ENCODE data around the gene PLLP. TPM values are rescaled to one million over a fixed set of nuclear protein-coding genes. Genes with fewer than 3 reads are reported as not detected.

Gene PLLP
- total RNA-seq, 2 experiments from 2014 or later = 0.22 TPM; not detected in 1

GRCh38 chr16:57240851-57241250, 43.6 kb downstream of the PLLP start:
- ChIA-PET CTCF (ENCODE audit: unreplicated experiment) (no interaction called here), POLR2A (interaction anchor here (0.6 to 1.3 kb wide), 4 partner anchors 55 to 82 kb away, joined by 3 to 5 read pairs (median 3); partner anchors contain the start of gene PSME3IP1)
- no peaks in the 10 kb centered on the region for H4K20me1 ChIP-seq (ENCODE audit: insufficient read depth, low read length)
- no peak overlapping the region for H3K4me3 ChIP-seq (ENCODE audit: low read depth, low read length, poor library complexity, severe bottlenecking)
- peaks cover 33% of the 10 kb centered on the region for H3K4me1 ChIP-seq (ENCODE audit: insufficient read depth, low read length, poor library complexity, severe bottlenecking)
- peak overlapping the region; percentile 27 for H3K27ac ChIP-seq (ENCODE audit: low read depth, low read length, poor library complexity, severe bottlenecking)
- no peaks in the 10 kb centered on the region; the same call in 1 of the 2 replicates for H3K9me3 ChIP-seq (ENCODE audit: low read length)
- intact Hi-C loops (cut with micrococcal nuclease; ENCODE audit: unreplicated experiment) = no loop called here
- peak; percentile 65 for DNase-seq (ENCODE audit: low spot score)
- H2AFZ ChIP-seq (ENCODE audit: low read length) = no peak overlapping the region
- H3K79me2 ChIP-seq (ENCODE audit: insufficient read depth, low read depth, low read length) = no peaks in the 10 kb centered on the region
- H3K4me2 ChIP-seq (ENCODE audit: low read length) = peak overlapping the region; percentile 44
- no TSS peak for BruUV-seq (replicated peaks)
- TF ChIP-seq EZH2phosphoT487 (IDR thresholded peaks at IDR 0.05; ENCODE audit: borderline replicate concordance, low read depth, low read length) = no peak
- TF ChIP-seq CTCF (conservative IDR thresholded peaks at IDR 0.05; ENCODE audit: low read length) = no peak
- H3K9me2 ChIP-seq (ENCODE audit: insufficient read depth, low read length) = no peaks in the 10 kb centered on the region
- peaks cover 39% of the 10 kb centered on the region for H3K36me3 ChIP-seq (ENCODE audit: insufficient read depth, low read length)

DNA sequence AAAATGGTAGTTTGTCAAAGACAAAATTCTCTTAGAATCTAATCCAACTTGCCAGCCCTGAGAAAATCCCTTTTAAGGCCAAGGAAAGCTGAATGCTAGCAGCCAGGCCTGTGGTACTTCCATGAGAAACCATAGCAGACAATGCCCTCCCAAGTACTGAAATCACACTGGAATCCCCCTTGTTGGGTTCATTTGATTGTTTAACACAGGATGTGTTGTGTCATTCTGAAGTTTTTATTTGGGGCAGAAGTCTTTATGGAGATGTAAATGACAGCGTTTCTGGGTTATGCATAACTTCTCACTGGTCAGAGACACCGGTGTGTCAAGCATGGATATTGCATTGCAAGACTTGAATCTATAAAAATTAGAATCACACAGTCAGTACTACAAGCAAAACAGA, 45.4 kb downstream of the PLLP start:
- no peaks in the 10 kb centered on the region for H4K20me1 ChIP-seq (ENCODE audit: insufficient read depth, low read length)
- no peak overlapping the region for H3K4me3 ChIP-seq (ENCODE audit: low read depth, low read length, poor library complexity, severe bottlenecking)
- no peak for DNase-seq (ENCODE audit: low spot score)
- TSS peak; percentile 49 for BruUV-seq (replicated peaks)
- H3K4me2 ChIP-seq (ENCODE audit: low read length) = no peak overlapping the region
- intact Hi-C loops (cut with micrococcal nuclease; ENCODE audit: unreplicated experiment) = no loop called here
- TF ChIP-seq CTCF (conservative IDR thresholded peaks at IDR 0.05; ENCODE audit: low read length) (no peak), EZH2phosphoT487 (IDR thresholded peaks at IDR 0.05; ENCODE audit: borderline replicate concordance, low read depth, low read length) (no peak)
- H3K27ac ChIP-seq (ENCODE audit: low read depth, low read length, poor library complexity, severe bottlenecking) = no peak overlapping the region
- CTCF ChIA-PET (ENCODE audit: unreplicated experiment) = no interaction called here
- no peaks in the 10 kb centered on the region for H3K79me2 ChIP-seq (ENCODE audit: insufficient read depth, low read depth, low read length)
- H3K9me3 ChIP-seq (ENCODE audit: low read length) = no peaks in the 10 kb centered on the region; the same call in 1 of the 2 replicates
- POLR2A ChIA-PET = no interaction called here
- peaks cover 51% of the 10 kb centered on the region for H3K36me3 ChIP-seq (ENCODE audit: insufficient read depth, low read length)
- H3K9me2 ChIP-seq (ENCODE audit: insufficient read depth, low read length) = no peaks in the 10 kb centered on the region
- no peak overlapping the region for H2AFZ ChIP-seq (ENCODE audit: low read length)
- peaks cover 41% of the 10 kb centered on the region for H3K4me1 ChIP-seq (ENCODE audit: insufficient read depth, low read length, poor library complexity, severe bottlenecking)

DNA sequence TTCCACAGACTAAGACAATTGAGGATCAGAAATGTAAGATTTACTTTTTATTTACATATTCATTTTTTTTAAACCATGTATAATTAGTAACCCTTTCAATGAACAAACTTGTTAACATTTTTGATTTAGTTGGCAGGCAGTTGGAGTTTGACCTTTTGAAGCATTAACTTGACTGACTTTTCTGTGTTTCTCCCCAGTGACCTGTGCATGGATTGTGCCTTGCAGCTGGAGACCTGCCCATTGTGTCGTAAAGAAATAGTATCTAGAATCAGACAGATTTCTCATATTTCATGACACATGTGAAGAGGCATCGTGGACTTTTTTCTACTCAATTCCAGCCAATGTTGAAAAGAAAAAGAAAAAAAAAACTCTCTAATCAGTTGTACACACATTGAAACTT, 45.8 kb downstream of the PLLP start:
- intact Hi-C loops (cut with micrococcal nuclease; ENCODE audit: unreplicated experiment) = no loop called here
- H3K9me3 ChIP-seq (ENCODE audit: low read length) = no peaks in the 10 kb centered on the region; the same call in 1 of the 2 replicates
- no peak overlapping the region for H3K4me2 ChIP-seq (ENCODE audit: low read length)
- DNase-seq (ENCODE audit: low spot score) = no peak
- no peaks in the 10 kb centered on the region for H3K9me2 ChIP-seq (ENCODE audit: insufficient read depth, low read length)
- H2AFZ ChIP-seq (ENCODE audit: low read length) = no peak overlapping the region
- no peak overlapping the region for H3K27ac ChIP-seq (ENCODE audit: low read depth, low read length, poor library complexity, severe bottlenecking)
- H3K4me1 ChIP-seq (ENCODE audit: insufficient read depth, low read length, poor library complexity, severe bottlenecking) = peaks cover 40% of the 10 kb centered on the region
- CTCF ChIA-PET (ENCODE audit: unreplicated experiment) = no interaction called here
- H3K79me2 ChIP-seq (ENCODE audit: insufficient read depth, low read depth, low read length) = no peaks in the 10 kb centered on the region
- BruUV-seq (replicated peaks) = no TSS peak
- H4K20me1 ChIP-seq (ENCODE audit: insufficient read depth, low read length) = no peaks in the 10 kb centered on the region
- no peak overlapping the region for H3K4me3 ChIP-seq (ENCODE audit: low read depth, low read length, poor library complexity, severe bottlenecking)
- TF ChIP-seq CTCF (conservative IDR thresholded peaks at IDR 0.05; ENCODE audit: low read length) = no peak
- POLR2A ChIA-PET = no interaction called here
- peaks cover 55% of the 10 kb centered on the region for H3K36me3 ChIP-seq (ENCODE audit: insufficient read depth, low read length)

Data from OCI-LY7 (cell line).